ENCODE results near the gene PARD3. TPM values are rescaled to one million over a fixed set of nuclear protein-coding genes. Genes with fewer than 3 reads are reported as not detected.

The PARD3 gene
- total RNA-seq, 3 donors from 2014 or later = 0.35 to 0.53 (median 0.37) TPM

DNA sequence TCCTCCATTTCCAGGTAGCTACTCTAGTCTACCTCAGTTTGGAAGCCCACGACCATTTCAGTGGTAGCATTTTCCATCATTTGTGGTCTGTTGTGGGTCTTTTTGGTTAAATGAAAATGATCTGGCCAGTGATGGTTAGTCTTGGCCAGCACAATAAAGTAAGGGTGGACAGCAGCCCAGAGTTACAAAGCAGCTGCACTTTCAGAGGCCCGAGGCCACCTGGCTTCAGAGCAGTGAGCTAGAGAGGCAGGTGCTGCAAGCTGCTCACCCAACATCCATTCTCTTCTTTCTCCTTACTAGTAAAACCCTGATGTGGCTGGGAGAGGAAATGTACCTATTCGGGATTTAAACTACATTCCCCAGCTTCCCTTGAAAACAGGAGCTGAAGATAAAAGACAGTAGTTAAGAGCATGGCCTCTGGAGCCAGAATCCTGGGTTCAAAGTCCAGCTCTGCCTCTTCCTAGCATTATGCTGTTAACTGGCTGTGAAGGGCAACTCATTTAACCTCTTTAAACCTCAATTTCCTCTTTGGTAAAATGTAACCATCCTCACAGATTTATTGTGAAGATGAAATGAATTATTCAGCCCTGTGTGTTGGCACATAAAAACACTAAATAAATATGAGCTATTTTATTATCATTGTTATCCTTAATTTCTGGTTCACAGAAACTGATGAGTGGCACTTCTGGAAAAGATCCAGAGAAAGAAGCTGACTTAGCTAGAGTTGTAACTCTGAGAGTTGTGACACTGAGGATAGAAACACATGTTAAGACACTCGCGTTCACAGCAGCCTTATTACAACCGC, 517.4 kb downstream of the PARD3 start:
- no peak for DNase-seq
- H3K4me1 Mint-ChIP-seq (ENCODE audit: low read depth) = no peaks in the 10 kb centered on the region
- no peak overlapping the region for H3K4me3 Mint-ChIP-seq
- no peaks in the 10 kb centered on the region for H3K36me3 Mint-ChIP-seq (ENCODE audit: insufficient read depth)
- H3K27me3 Mint-ChIP-seq (ENCODE audit: low read depth) = peaks cover 2% of the 10 kb centered on the region
- H3K9me3 Mint-ChIP-seq = no peaks in the 10 kb centered on the region
- no peak for ATAC-seq

DNA sequence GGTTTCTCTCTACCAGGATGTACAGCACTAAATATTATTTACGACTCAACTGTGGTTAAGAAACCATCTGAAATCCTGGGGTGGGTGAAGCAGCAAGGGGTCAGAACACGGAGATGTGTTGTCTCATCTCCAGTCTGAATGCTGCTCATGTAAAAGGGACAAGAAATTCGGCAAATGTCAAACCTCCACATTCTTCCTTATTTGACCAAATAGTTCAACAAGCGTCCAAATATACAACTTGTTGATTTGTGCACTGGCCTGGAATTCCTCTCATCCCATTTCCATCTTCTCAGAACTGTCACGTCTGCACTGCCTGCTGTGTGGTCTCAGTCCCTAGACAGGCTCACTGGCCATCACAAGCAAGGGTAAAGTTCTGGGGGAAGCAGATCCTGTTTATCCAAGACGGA, 520.0 kb downstream of the PARD3 start:
- Mint-ChIP-seq H3K4me1 (ENCODE audit: low read depth) (no peaks in the 10 kb centered on the region), H3K4me3 (no peak overlapping the region), H3K9me3 (no peaks in the 10 kb centered on the region), H3K27me3 (ENCODE audit: low read depth) (peaks cover 2% of the 10 kb centered on the region), H3K36me3 (ENCODE audit: insufficient read depth) (no peaks in the 10 kb centered on the region)
- no peak for ATAC-seq
- no peak for DNase-seq

DNA sequence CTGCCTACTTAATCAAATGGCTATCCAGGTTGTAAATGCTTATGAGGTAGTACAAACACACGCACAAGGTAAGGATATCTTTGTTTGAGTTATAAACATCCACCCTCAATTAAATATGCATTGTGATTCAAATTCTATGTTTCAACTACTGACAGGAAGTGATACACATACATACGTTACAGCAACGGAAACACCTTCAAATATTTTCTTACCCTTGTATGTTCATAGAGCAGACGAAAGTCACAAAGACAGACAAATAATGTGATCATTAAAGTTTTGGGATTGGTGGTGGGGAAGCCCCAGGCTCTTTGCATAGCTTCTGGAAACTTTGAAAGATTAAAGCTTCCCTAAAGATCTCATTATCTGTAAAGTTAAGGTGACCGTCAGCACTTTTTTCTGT, 521.0 kb downstream of the PARD3 start:
- H3K27me3 Mint-ChIP-seq (ENCODE audit: low read depth) = peaks cover 2% of the 10 kb centered on the region
- no peaks in the 10 kb centered on the region for H3K36me3 Mint-ChIP-seq (ENCODE audit: insufficient read depth)
- no peaks in the 10 kb centered on the region for H3K9me3 Mint-ChIP-seq
- DNase-seq (no peak), ATAC-seq (no peak)
- H3K4me3 Mint-ChIP-seq = no peak overlapping the region
- H3K4me1 Mint-ChIP-seq (ENCODE audit: low read depth) = no peaks in the 10 kb centered on the region

DNA sequence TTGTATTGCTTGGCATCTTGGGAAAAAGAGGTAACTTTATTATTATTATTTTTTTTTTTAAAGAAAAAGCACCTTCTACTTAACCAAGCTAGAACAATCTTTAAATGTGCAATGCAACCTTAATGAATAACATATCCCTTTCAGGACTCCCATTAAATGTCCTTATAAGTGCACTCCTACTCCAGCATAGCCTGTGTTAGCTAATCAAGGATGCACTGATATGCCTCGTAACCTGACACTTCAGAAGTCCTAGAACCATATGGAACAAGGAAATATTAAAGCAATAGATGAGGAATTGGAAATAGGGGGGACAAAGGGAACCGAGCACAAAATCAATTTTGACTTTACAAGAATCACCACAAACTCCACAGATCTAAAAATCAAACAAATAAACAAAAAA, 522.4 kb downstream of the PARD3 start:
- no peak for ATAC-seq

DNA sequence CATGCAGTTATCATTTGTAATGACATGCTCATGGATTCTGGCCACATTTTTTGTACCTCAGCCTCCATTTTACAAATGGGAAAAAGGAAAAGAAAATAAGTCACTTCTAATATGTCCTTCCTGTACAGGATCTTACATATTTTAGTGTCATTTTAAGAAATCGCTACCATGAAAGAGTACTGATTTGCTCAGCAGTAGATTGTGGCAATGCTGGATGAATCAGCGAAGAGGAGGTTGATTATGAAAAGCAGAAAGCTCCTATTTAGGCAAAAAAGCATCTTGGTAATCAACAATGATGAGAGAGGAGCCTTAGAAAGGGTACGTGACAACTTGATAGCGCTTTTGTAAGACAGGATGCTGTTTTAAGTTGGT, 522.9 kb downstream of the PARD3 start:
- ATAC-seq (no peak), DNase-seq (no peak)
- Mint-ChIP-seq H3K4me3 (no peak overlapping the region), H3K27me3 (ENCODE audit: low read depth) (peaks cover 2% of the 10 kb centered on the region), H3K4me1 (ENCODE audit: low read depth) (no peaks in the 10 kb centered on the region), H3K9me3 (no peaks in the 10 kb centered on the region), H3K36me3 (ENCODE audit: insufficient read depth) (no peaks in the 10 kb centered on the region)

More for the DNA sequence above, 522.4 kb downstream of the PARD3 start:
- DNase-seq = no peak
- Mint-ChIP-seq H3K27me3 (ENCODE audit: low read depth) (peaks cover 2% of the 10 kb centered on the region), H3K4me1 (ENCODE audit: low read depth) (no peaks in the 10 kb centered on the region), H3K9me3 (no peaks in the 10 kb centered on the region), H3K4me3 (no peak overlapping the region), H3K36me3 (ENCODE audit: insufficient read depth) (no peaks in the 10 kb centered on the region)

DNA sequence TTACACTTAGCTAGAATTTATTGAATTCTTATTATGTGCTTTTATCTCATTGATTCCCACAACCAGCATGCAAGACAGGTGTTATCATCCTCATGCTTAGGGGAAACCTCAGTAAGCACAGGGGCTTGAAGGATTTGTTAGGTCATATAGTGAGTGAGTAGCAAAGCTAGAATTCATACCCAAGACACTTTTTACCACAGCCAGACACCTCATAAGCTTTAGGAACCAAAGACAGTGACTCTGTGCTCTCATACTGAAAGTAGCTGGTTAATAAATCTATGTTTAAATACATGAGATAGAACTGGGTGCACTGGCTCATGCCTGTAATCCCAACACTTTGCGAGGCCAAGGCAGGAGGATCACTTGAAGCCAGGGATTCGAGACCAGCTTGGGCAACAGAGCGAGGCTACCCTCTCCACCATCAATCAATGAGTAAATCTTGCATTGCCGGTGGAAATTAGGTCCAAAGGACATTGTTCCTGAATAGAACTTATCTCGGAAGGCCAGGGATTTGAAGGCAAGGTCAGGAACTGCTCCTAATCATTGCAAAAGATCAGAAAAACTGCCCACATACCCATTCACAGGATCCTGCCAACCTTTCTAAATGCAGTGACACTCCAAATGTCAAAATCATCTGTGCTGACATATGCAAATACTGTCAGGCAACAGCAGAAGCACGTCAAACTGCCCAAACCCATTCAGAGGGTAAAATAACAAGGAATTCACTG, 523.5 kb downstream of the PARD3 start:
- no peaks in the 10 kb centered on the region for H3K4me1 Mint-ChIP-seq (ENCODE audit: low read depth)
- H3K4me3 Mint-ChIP-seq = no peak overlapping the region
- DNase-seq = no peak
- H3K9me3 Mint-ChIP-seq = no peaks in the 10 kb centered on the region
- H3K27me3 Mint-ChIP-seq (ENCODE audit: low read depth) = peaks cover 2% of the 10 kb centered on the region
- ATAC-seq = no peak
- H3K36me3 Mint-ChIP-seq (ENCODE audit: insufficient read depth) = no peaks in the 10 kb centered on the region

DNA sequence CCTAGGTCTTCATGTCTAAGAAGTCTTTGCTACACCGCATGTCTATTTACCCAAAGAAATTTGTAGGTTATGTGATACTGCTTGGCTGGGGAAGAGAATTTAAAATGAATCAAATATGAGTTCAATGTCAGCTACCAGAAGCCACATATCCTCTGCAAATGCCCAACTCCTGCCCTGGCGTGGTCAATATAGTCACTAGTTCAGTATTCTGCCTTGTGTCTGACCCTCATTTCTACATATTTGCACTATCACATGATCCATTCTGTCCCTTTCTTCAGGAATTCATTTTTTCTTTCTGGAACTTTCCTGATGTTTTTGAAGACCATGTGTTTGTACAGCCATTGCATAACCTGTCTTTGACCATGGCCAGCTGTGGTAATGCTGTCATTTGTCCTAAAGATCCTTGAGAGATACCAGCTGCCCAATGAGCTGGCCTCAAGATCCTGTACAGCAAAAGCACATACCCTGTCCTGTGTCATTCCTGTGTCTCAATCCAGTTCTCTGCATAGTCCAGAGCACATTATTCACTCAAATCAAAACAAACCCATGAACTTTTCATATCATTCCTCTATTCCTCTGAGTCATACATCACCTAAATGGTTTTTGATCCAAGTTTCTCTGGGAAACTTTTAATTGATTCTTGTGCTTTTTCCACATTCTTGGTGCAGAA, 524.5 kb downstream of the PARD3 start:
- Mint-ChIP-seq H3K9me3 (no peaks in the 10 kb centered on the region), H3K4me1 (ENCODE audit: low read depth) (no peaks in the 10 kb centered on the region), H3K36me3 (ENCODE audit: insufficient read depth) (no peaks in the 10 kb centered on the region), H3K27me3 (ENCODE audit: low read depth) (peaks cover 2% of the 10 kb centered on the region), H3K4me3 (no peak overlapping the region)
- ATAC-seq (no peak), DNase-seq (no peak)

DNA sequence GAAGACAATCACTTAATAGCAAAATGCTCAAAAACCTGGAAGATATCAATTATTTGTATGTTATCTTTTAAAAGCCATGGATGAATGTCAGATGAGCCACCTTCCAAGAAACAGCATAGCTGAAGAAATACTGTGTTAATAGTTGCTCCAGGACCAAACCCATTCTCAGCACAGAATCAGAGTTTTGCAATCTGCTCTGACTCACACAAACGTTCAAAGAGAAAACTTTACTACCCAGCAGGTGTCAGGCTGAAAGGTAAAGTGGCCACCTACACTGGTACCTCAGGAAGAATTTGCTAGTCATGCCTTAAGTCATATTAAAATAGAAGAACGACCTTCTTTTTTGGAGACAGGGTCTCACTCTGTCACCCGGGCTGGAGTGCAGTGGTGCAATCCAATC, 526.5 kb downstream of the PARD3 start:
- H3K27me3 Mint-ChIP-seq (ENCODE audit: low read depth) = no peaks in the 10 kb centered on the region
- no peaks in the 10 kb centered on the region for H3K36me3 Mint-ChIP-seq (ENCODE audit: insufficient read depth)

DNA sequence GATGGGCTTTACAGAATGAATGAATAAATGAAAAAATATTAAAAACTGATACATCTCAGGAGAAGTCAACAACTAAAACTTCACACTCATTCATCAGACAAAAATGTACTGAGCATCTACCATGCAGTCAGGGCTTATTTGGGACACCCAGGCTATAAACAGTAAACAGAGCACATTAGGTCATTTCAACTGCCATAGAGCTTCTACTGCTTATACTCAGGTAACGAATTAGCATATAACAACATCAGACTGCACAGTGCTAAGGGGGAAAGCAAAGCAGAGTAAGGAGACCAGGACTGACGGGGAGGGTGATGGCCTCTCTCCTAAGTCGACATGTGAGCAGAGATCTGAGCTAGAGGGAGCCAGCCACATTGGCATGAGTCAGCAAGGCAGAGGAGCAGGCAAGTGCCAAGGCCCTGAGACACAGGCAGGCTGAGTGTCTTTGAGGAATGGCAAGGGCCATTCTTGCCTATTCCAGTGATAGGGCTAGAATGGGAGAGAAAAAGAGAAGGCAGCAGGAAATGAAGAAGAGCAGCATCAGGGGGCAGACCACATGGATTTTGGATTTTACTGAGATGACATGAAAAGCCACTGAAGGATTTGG, 528.9 kb downstream of the PARD3 start:
- Mint-ChIP-seq H3K36me3 (ENCODE audit: insufficient read depth) (no peaks in the 10 kb centered on the region), H3K9me3 (no peaks in the 10 kb centered on the region), H3K4me1 (ENCODE audit: low read depth) (peaks cover 1% of the 10 kb centered on the region), H3K4me3 (no peak overlapping the region), H3K27me3 (ENCODE audit: low read depth) (peaks cover 2% of the 10 kb centered on the region)
- no peak for ATAC-seq
- no peak for DNase-seq

More for the DNA sequence above, 526.5 kb downstream of the PARD3 start:
- DNase-seq = no peak
- no peaks in the 10 kb centered on the region for H3K4me1 Mint-ChIP-seq (ENCODE audit: low read depth)
- no peak overlapping the region for H3K4me3 Mint-ChIP-seq
- no peaks in the 10 kb centered on the region for H3K9me3 Mint-ChIP-seq
- ATAC-seq = no peak

DNA sequence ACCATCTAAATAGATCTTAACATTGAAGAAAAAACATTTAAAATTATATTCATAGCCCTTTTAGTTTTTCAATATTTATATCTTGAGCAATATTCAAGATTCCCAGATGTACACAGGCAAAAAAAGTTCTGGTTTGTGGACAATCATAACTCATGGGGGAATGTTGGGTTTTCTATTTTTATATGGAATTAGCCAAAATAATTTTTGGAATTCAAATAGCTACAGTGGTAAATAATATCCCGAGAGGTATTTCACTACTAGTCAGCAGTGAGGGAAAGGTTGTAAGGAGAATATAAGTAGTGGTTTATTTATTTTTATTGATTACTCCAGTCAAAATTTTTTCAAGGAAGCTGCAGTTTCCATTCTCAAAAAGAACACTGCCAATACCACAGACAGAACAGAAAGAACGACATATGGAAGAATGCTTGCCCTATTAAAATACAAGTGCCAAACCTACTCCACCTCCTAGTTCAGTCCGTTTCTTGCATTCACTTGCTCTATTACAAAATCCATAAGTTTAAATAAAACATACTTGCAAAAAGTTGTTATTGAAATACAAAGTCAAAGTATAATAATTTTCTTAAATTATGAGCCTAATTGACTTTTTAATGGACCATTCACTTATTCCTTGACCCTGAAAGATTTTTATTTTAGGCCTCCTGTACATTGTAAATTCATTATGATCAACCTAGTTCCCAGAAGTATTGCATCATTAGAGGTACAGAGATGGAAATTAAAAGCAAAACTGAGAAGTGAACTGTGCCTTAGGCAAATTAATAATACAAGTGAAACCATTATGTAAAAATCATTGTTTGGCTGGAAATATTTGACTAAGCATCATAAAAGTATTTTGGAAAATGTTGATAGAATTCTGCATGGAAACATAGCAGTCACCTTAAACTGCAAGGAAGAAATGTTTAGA, 533.2 kb downstream of the PARD3 start:
- H3K4me3 Mint-ChIP-seq = no peak overlapping the region
- H3K36me3 Mint-ChIP-seq (ENCODE audit: insufficient read depth) = no peaks in the 10 kb centered on the region
- DNase-seq (no peak), ATAC-seq (peak in 1 of 2 donors; percentile 35)
- no peaks in the 10 kb centered on the region for H3K9me3 Mint-ChIP-seq
- peaks cover 3% of the 10 kb centered on the region for H3K4me1 Mint-ChIP-seq (ENCODE audit: low read depth)
- peaks cover 3% of the 10 kb centered on the region for H3K27me3 Mint-ChIP-seq (ENCODE audit: low read depth)

DNA sequence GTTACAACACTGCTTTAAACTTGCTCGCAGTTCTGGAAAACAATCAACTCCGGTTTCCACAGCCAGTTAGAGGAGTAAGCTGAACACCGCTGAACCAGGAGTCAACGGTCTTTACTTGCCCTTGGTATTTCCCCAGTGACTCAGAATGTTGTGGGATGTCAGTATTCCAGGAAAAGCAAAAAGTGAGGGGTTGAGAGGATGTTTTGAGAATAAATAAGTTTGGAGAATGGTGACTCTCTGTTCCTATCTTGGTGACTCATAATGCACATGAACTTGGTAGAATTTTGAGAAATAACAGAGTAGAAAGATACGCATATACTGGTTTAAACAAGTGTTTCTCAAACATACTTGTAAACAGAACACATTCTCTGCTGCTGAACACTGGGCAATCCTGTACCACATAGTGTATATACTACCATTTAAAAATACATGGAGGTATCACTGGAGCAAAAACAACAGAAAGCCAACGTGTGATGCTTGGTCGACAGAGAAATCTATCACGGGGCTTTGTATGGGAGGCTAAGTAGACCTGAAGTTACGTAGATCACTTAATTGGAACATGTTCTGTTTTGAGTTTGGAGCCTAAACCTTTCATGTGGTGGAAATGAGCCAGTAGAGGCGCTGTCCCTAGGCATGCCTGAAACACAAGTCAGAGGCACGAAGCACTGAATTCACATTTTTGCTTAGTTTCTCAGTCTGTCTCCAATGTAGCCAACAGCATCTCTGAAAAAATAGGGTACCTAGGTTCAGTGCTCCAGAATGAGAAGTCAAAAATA, 534.3 kb downstream of the PARD3 start:
- H3K4me3 Mint-ChIP-seq = no peak overlapping the region
- ATAC-seq (peak; percentile 40 to 71), DNase-seq (no peak)
- H3K36me3 Mint-ChIP-seq (ENCODE audit: insufficient read depth) = no peaks in the 10 kb centered on the region
- no peaks in the 10 kb centered on the region for H3K9me3 Mint-ChIP-seq
- peaks cover 3% of the 10 kb centered on the region for H3K27me3 Mint-ChIP-seq (ENCODE audit: low read depth)
- peaks cover 3% of the 10 kb centered on the region for H3K4me1 Mint-ChIP-seq (ENCODE audit: low read depth)

DNA sequence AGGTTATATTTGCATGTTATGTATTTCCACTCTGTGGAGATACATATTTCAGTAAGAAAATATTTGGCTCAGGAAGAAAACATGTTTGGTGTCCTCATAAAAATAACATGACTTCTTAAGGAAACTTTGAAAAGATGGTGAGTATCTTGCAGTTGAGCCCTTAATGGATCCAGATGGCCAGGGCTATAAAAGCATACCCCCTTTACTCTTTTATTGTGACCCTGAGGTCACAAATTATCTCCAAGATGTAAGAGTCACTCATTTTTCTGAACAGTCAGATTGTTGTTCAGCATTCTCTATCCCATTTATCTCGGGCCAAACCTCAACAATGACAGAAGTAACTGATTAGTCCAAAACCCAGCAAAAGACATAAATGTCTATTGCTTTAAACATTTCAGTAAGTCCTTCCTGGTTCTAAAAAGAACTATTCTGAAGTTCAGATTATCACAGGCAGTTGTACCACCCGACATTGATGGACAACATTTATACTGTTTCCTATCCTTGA, 539.4 kb downstream of the PARD3 start:
- Mint-ChIP-seq H3K36me3 (ENCODE audit: insufficient read depth) (no peaks in the 10 kb centered on the region), H3K4me3 (no peak overlapping the region), H3K4me1 (ENCODE audit: low read depth) (no peaks in the 10 kb centered on the region), H3K9me3 (peaks cover 3% of the 10 kb centered on the region), H3K27me3 (ENCODE audit: low read depth) (no peaks in the 10 kb centered on the region)
- ATAC-seq (no peak), DNase-seq (no peak)

DNA sequence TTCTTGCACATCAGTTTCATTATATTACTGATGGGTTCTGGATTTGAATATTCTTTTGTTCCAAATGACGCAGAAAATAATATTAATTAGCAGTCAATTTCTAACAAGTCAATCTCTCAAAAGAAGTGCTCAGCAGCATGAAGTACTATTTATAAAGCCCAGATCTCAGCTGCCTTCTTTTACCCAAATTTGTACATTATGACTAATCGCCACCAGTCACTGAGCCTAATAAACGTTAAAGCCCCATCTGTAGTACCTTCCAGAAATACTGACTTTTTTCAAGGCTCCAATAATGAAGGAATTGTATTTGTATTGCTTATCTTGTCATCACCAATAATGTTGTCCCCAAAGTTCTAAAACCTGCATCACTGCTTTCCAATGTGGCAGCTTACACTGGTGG, 540.2 kb downstream of the PARD3 start:
- DNase-seq (no peak), ATAC-seq (no peak)
- no peaks in the 10 kb centered on the region for H3K27me3 Mint-ChIP-seq (ENCODE audit: low read depth)
- H3K4me3 Mint-ChIP-seq = no peak overlapping the region
- H3K36me3 Mint-ChIP-seq (ENCODE audit: insufficient read depth) = no peaks in the 10 kb centered on the region
- H3K4me1 Mint-ChIP-seq (ENCODE audit: low read depth) = no peaks in the 10 kb centered on the region
- peaks cover 3% of the 10 kb centered on the region for H3K9me3 Mint-ChIP-seq
